Subcutaneous adipose tissue (tissue), 4 donors: ENCODE data around the gene NETO1. TPM values are rescaled to one million over a fixed set of nuclear protein-coding genes. Genes with fewer than 3 reads are reported as not detected.

Source experiments
- total RNA-seq, 4 donors: library from RNA; depleted of rRNA; stranded (reverse); fragments of >200 nt; gene quantifications; one replicate each; pipeline ENCODE4 v1.1.0, GENCODE V29; 2016
- TF ChIP-seq, protein P1 (sequence below): fragments of 450-650 bp; IDR thresholded peaks from one replicate; pipeline ENCODE4 v1.5.1; 2016; ENCODE audit warnings: low read depth, mild to moderate bottlenecking, control low read depth, antibody characterized with exemption, moderate library complexity

NETO1 gene
- total RNA-seq, 4 donors from 2014 or later = 0.51 to 16.8 (median 2.4) TPM; not detected in 1

DNA sequence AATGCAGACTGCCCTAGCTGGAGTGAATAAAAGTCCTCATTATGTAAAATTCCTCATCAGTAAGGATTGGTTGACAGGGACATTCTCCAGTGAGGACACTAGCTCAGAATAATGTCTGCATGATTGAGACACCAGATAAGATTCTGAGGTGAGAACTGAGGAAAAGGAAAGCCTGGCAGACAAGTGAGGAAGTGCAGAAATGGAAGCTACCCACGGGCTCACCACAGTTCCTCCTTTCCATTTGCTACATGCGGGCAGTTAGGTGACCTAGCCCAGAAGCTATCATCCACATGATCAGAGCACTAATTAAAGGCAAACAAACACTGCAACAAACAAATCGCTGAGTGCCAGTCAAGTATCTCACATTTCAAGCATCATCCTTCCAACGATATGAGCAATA is 27.7 kb downstream of the NETO1 start:
- TF ChIP-seq, protein P1, sequence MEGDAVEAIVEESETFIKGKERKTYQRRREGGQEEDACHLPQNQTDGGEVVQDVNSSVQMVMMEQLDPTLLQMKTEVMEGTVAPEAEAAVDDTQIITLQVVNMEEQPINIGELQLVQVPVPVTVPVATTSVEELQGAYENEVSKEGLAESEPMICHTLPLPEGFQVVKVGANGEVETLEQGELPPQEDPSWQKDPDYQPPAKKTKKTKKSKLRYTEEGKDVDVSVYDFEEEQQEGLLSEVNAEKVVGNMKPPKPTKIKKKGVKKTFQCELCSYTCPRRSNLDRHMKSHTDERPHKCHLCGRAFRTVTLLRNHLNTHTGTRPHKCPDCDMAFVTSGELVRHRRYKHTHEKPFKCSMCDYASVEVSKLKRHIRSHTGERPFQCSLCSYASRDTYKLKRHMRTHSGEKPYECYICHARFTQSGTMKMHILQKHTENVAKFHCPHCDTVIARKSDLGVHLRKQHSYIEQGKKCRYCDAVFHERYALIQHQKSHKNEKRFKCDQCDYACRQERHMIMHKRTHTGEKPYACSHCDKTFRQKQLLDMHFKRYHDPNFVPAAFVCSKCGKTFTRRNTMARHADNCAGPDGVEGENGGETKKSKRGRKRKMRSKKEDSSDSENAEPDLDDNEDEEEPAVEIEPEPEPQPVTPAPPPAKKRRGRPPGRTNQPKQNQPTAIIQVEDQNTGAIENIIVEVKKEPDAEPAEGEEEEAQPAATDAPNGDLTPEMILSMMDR = no peak

GRCh38 chr18:72834731-72835130 is 33.1 kb downstream of the NETO1 start:
- TF ChIP-seq, protein P1 = no peak

DNA sequence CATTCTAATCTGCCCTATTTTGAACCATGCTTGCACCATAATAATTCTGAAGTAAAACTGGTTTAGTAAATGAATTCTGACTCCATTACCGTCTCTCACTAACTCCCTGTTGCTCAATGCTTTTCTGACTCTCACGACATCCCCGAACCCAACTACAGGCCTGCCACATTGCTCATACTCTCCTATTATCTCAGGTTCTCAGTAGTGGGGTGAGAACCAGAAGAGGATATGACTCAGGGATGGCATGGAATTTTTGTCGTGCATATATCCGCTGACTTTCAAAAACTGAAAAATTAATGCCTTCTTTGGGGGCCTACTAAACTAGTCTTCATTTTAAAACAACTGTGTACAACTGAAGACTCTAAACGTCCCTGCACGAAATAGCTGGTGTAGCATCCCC is 34.3 kb downstream of the NETO1 start:
- TF ChIP-seq, protein P1 = no peak

DNA sequence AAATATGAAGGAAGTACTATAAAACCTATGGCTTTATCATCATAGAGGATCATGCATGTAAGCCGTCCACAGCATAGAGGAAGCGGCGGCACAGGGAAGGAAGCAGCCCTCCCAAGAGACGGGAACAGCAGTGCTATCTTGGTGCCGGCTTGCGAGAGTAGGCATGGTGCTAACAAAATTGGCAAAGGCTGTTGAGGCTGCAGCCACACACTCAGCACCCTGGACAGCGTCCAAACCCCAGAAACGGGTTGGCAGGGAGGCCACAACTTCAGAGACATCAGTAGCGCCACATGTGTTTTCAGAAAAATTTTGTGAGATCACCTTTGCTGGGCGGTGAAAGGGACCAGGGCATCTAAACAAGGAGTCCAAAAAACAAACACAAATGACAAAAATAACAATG is 37.7 kb downstream of the NETO1 start:
- TF ChIP-seq, protein P1 = no peak

DNA sequence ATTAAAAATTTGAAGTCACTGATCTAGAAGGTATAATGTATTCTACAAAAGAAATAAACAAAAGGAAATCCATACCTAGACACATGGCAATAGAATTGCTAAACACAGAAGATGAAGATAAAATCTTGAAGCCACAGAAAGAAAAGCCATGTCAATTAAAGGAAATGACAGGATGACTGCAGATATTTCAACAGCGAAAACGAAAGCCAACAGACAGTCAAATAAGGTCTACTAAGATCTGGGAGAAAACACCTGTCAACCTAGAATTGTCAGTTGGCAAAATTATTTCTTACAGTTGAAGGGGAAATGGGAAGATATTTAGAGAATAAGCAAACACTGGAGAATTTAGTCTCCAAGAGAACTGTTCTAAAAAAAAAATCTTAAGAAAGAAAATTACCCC is 39.2 kb downstream of the NETO1 start:
- TF ChIP-seq, protein P1 = no peak

DNA sequence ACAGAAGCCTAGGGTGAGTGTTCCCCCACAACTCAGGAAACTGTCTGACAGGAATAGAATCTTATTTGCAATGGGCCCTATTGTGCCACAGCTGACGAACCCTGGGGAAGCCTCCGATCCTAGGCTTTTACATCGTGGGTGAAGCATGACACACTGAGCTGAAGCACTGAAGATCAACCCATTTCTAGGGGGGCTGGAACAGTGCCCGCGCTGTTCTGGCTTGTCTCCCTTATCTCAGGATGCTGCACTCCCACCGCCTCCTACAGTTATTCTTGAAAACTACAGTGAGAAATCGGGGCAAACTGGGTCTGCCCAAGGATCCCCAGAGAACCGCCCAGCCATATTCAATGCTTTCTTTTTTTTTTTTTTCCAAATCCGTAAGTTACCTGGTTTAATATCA is 41.1 kb downstream of the NETO1 start:
- TF ChIP-seq, protein P1 = no peak

GRCh38 chr18:72823345-72823744 is 44.4 kb downstream of the NETO1 start:
- TF ChIP-seq, protein P1 = no peak
